Chondrocyte (in vitro differentiated cells): ENCODE results near the gene LRR1. TPM values are rescaled to one million over a fixed set of nuclear protein-coding genes. Genes with fewer than 3 reads are reported as not detected.
"Not testable (repeated sequence)": the region's sequence is repeated elsewhere in the genome, so short reads cannot be mapped to it uniquely, and the experiment has no call there.

Experiments
- DNase-seq: peaks from one replicate; pipeline ENCODE4 v3.0.0; 2021; ENCODE audit warnings: mixed read lengths, low spot score
- H3K27ac Mint-ChIP-seq: one replicate; pipeline ENCODE4 v1.8.0; 2021; ENCODE audit warnings: mild to moderate bottlenecking, moderate library complexity, mixed read lengths; ENCODE audit not compliant: unreplicated experiment
- H3K27me3 Mint-ChIP-seq: 2 replicates; pipeline ENCODE4 v1.8.0; 2021; ENCODE audit warnings: low read depth, mixed read lengths
- H3K36me3 Mint-ChIP-seq: 2 replicates; pipeline ENCODE4 v1.8.0; 2021; ENCODE audit warnings: low read depth, mixed read lengths
- H3K4me1 Mint-ChIP-seq: 2 replicates; pipeline ENCODE4 v1.8.0; 2021; ENCODE audit warnings: low read depth, mild to moderate bottlenecking, mixed read lengths
- H3K4me3 Mint-ChIP-seq: one replicate; pipeline ENCODE4 v1.8.0; 2021; ENCODE audit warnings: mild to moderate bottlenecking, moderate library complexity, mixed read lengths; ENCODE audit not compliant: unreplicated experiment
- H3K9me3 Mint-ChIP-seq: 2 replicates; pipeline ENCODE4 v1.8.0; 2021; ENCODE audit warnings: low read depth, mixed read lengths
- CTCF ChIP-seq: fragments of 200-600 bp; sonication (generic); IDR thresholded peaks from 2 replicates; pipeline ENCODE4 v1.5.0; 2021; ENCODE audit warnings: antibody characterized with exemption, mild to moderate bottlenecking, moderate library complexity
- total RNA-seq: library from RNA; stranded (reverse); gene quantifications from 3 replicates; pipeline ENCODE4 v1.2.1, GENCODE V29; 2021

Gene LRR1
- total RNA-seq, 1 donor from 2014 or later, result 11.6 TPM

- no peak for TF ChIP-seq CTCF
- H3K4me1 Mint-ChIP-seq, result no peaks in the 10 kb centered on the region
- H3K27me3 Mint-ChIP-seq, result no peaks in the 10 kb centered on the region
- H3K9me3 Mint-ChIP-seq, result no peaks in the 10 kb centered on the region
- DNase-seq, result no peak
- no peak overlapping the region for H3K4me3 Mint-ChIP-seq
- H3K27ac Mint-ChIP-seq, result no peak overlapping the region
- peaks cover 6% of the 10 kb centered on the region for H3K36me3 Mint-ChIP-seq
These were observed 54.8 kb downstream of the LRR1 start for GRCh38 chr14:49653508-49653907.

DNA sequence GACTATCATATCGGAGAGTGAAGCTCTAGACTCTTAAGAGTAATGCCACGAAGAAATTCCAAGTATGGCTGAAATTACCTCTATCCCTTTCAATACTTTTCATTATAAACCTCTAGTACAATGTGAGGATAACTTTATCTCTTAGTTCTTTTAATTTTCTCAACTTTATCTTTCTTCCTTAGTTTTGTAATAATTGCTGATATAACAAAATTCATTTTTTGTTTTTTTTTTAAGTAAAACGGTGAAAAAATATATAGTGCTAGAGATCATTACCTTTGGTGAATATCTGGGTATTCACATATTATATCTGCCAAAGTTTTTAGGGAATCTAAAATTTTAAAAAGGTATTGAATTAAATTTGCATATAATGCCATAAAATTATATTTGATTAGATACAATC lies 55.8 kb downstream of the LRR1 start:
- H3K36me3 Mint-ChIP-seq, result peaks cover 6% of the 10 kb centered on the region
- TF ChIP-seq CTCF, result no peak
- no peak for DNase-seq
- H3K27me3 Mint-ChIP-seq, result no peaks in the 10 kb centered on the region
- H3K27ac Mint-ChIP-seq, result no peak overlapping the region
- H3K4me3 Mint-ChIP-seq, result no peak overlapping the region
- H3K9me3 Mint-ChIP-seq, result no peaks in the 10 kb centered on the region
- H3K4me1 Mint-ChIP-seq, result no peaks in the 10 kb centered on the region

GRCh38 chr14:49657500-49657899 lies 58.8 kb downstream of the LRR1 start:
- H3K4me3 Mint-ChIP-seq, DNase-seq, H3K27me3 Mint-ChIP-seq, H3K27ac Mint-ChIP-seq, H3K4me1 Mint-ChIP-seq, H3K9me3 Mint-ChIP-seq, H3K36me3 Mint-ChIP-seq: not testable (repeated sequence)

- no peaks in the 10 kb centered on the region for H3K4me1 Mint-ChIP-seq
- DNase-seq, result no peak
- H3K9me3 Mint-ChIP-seq, result no peaks in the 10 kb centered on the region
- TF ChIP-seq CTCF, result no peak
- H3K36me3 Mint-ChIP-seq, result no peaks in the 10 kb centered on the region
- no peaks in the 10 kb centered on the region for H3K27me3 Mint-ChIP-seq
- H3K4me3 Mint-ChIP-seq, result no peak overlapping the region
- no peak overlapping the region for H3K27ac Mint-ChIP-seq
These were observed 61.1 kb downstream of the LRR1 start for GRCh38 chr14:49659526-49660455.

Other genes starting within 250 kb of the LRR1 start
- gene RPS29, start 12.6 kb upstream of the LRR1 start, total RNA-seq, result 697 to 843 TPM (median 729 TPM) in 3 replicates
- gene RPL36AL, start 21.7 kb downstream of the LRR1 start, total RNA-seq, result 132 to 146 TPM (median 144 TPM) in 3 replicates
- 51.2 to 58.2 TPM (median 53.5 TPM) in 3 replicates for gene MGAT2, start 21.9 kb downstream of the LRR1 start, total RNA-seq
- gene DNAAF2, start 36.3 kb downstream of the LRR1 start, total RNA-seq, result 5.2 to 5.6 TPM (median 5.5 TPM) in 3 replicates
- 2.2 to 6.4 TPM (median 3.1 TPM) in 3 replicates for gene POLE2, start 89.3 kb downstream of the LRR1 start, total RNA-seq
- gene KLHDC1, start 94.2 kb downstream of the LRR1 start, total RNA-seq, result 3.3 to 7.2 TPM (median 4.5 TPM) in 3 replicates
- gene KLHDC2, start 169.2 kb downstream of the LRR1 start, total RNA-seq, result 46.4 to 58.6 TPM (median 49.0 TPM) in 3 replicates